Measurements from ENCODE around the gene FLT3. TPM values are rescaled to one million over a fixed set of nuclear protein-coding genes. Genes with fewer than 3 reads are reported as not detected.

The FLT3 gene
- total and polyA plus RNA-seq, 10 of the 15 experiments (the other 5 are each of a cell fraction or from before 2014, with no cell fraction given), result 0.04 to 0.19 (median 0.11) TPM; not detected in 1

DNA sequence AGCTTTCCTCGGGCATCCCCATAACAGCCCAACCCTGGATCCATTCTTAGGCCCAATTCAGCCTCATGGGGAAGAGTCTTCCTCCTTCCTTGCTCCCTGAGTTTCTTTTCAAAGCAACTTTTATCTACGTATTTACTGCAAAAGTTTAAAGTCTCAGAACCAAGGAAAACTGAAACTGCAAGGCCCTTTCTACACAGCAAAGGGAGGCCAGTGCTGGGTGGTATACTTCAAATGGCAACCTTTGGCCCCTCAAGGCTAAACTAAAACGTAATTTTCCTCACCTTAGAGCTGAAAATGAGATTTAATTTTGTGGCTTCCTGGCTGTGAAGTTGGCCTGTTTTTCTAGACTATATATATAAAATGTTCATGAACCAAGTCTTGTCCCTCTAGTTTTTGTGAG, 136.9 kb downstream of the FLT3 start (continued):
- TF ChIP-seq, protein P1, sequence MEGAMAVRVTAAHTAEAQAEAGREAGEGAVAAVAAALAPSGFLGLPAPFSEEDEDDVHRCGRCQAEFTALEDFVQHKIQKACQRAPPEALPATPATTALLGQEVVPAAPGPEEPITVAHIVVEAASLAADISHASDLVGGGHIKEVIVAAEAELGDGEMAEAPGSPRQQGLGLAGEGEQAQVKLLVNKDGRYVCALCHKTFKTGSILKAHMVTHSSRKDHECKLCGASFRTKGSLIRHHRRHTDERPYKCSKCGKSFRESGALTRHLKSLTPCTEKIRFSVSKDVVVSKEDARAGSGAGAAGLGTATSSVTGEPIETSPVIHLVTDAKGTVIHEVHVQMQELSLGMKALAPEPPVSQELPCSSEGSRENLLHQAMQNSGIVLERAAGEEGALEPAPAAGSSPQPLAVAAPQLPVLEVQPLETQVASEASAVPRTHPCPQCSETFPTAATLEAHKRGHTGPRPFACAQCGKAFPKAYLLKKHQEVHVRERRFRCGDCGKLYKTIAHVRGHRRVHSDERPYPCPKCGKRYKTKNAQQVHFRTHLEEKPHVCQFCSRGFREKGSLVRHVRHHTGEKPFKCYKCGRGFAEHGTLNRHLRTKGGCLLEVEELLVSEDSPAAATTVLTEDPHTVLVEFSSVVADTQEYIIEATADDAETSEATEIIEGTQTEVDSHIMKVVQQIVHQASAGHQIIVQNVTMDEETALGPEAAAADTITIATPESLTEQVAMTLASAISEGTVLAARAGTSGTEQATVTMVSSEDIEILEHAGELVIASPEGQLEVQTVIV (IDR thresholded peaks at IDR 0.05; ENCODE audit: borderline replicate concordance, partially characterized antibody), result no peak
- no peak for TF ChIP-seq NFYB (IDR thresholded peaks at IDR 0.05; ENCODE audit: insufficient read depth, low read depth, low read length)
- TF ChIP-seq, protein P2, sequence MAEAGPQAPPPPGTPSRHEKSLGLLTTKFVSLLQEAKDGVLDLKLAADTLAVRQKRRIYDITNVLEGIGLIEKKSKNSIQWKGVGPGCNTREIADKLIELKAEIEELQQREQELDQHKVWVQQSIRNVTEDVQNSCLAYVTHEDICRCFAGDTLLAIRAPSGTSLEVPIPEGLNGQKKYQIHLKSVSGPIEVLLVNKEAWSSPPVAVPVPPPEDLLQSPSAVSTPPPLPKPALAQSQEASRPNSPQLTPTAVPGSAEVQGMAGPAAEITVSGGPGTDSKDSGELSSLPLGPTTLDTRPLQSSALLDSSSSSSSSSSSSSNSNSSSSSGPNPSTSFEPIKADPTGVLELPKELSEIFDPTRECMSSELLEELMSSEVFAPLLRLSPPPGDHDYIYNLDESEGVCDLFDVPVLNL (IDR thresholded peaks at IDR 0.05; ENCODE audit: low read depth, low read length), result no peak

DNA sequence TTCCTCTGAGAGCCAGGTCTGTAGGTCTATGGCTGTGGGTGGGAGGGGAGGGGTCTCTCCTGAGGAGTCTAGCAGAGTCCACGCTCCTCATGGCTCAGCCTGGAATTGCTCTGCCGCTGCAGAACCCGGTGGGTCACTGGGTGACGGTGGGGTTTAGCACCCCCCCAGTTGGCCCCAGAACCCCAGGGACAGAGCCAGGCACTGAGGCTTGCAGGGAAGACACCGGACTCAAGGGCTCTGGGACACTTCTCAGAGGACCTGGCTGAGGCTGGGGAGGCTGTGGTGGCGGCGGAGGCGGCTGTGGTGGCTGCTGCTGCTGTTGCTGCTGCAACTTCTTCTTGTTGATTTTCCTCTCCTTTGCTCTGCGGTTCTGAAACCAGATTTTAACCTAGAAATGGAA, 137.4 kb downstream of the FLT3 start:
- SMC1A ChIA-PET (ENCODE audit: uncharacterized antibody, unreplicated experiment), result no interaction called here
- H3K4me1 ChIP-seq (ENCODE audit: control insufficient read depth, insufficient read depth, low read length), result no peaks in the 10 kb centered on the region
- 36% methylated on average over 9 of the region's 9 CpGs for WGBS (ENCODE audit: insufficient coverage, insufficient replicate concordance, low lambda C conversion rate, missing lambda C conversion rate)
- peaks cover 13 to 15% of the 10 kb centered on the region in 2 experiments for H3K27me3 ChIP-seq (replicated peaks in 1 of 2; ENCODE audit: control insufficient read depth in 2 of 2, insufficient read depth in 2 of 2, low read length in 1 of 2)
- in situ Hi-C loops (cut with MboI) (no loop called here), intact Hi-C loops (cut with micrococcal nuclease; ENCODE audit: unreplicated experiment) (loop anchor here (5.0 kb wide), 1 partner anchor 591 kb away; no protein-coding TSS in a partner anchor)
- no peak overlapping the region for H3K9ac ChIP-seq (ENCODE audit: control insufficient read depth, insufficient read depth, low read length)
- no TSS peak for BruUV-seq (replicated peaks)
- no peak for FAIRE-seq
- no peaks in the 10 kb centered on the region for H4K20me1 ChIP-seq (ENCODE audit: control insufficient read depth, insufficient read depth)
- H3K27ac ChIP-seq (ENCODE audit: control insufficient read depth, insufficient read depth), result no peak overlapping the region
- no peak overlapping the region for H3K4me3 ChIP-seq
- no peak for ATAC-seq
- no peaks in the 10 kb centered on the region for H3K36me3 ChIP-seq (ENCODE audit: control insufficient read depth in 2 of 2, insufficient read depth in 2 of 2, low read length in 1 of 2)
- CTCF ChIA-PET, result interaction anchor here (0.5 to 14.0 kb wide), 5 partner anchors 9 to 601 kb away, joined by 3 to 360 read pairs (median 6); no protein-coding TSS in a partner anchor
- RAD21 ChIA-PET (ENCODE audit: unreplicated experiment), result no interaction called here
- no peaks in the 10 kb centered on the region for H3K9me3 ChIP-seq (replicated peaks; ENCODE audit: control insufficient read depth, insufficient read depth, low read length)
- H3K4me2 ChIP-seq (ENCODE audit: control insufficient read depth, insufficient read depth), result no peak overlapping the region
- no peaks in the 10 kb centered on the region for H3K79me2 ChIP-seq (ENCODE audit: control insufficient read depth, insufficient read depth, low read length)
- no peak for DNase-seq (ENCODE audit: low read depth, low spot score)
- H2AFZ ChIP-seq (ENCODE audit: control insufficient read depth, low read depth, low read length), result no peak overlapping the region
- POLR2A ChIA-PET, result interaction anchor here (0.7 kb wide), 1 partner anchor 1181 kb away, joined by 3 read pairs; no protein-coding TSS in a partner anchor
- TF ChIP-seq, protein P3, sequence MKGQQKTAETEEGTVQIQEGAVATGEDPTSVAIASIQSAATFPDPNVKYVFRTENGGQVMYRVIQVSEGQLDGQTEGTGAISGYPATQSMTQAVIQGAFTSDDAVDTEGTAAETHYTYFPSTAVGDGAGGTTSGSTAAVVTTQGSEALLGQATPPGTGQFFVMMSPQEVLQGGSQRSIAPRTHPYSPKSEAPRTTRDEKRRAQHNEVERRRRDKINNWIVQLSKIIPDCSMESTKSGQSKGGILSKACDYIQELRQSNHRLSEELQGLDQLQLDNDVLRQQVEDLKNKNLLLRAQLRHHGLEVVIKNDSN (IDR thresholded peaks at IDR 0.05; ENCODE audit: borderline replicate concordance, extremely low read length, insufficient read depth, low read depth, low read length), result no peak
- no peak for TF ChIP-seq JUND (IDR thresholded peaks at IDR 0.05; ENCODE audit: low read depth, low read length)
- no peak for TF ChIP-seq IKZF1 (conservative IDR thresholded peaks at IDR 0.05)
- no peak for TF ChIP-seq YY1 (IDR thresholded peaks at IDR 0.05; ENCODE audit: low read depth, low read length)
- no peak for TF ChIP-seq MTA2 (IDR thresholded peaks at IDR 0.05; ENCODE audit: low read depth)
- TF ChIP-seq, protein P1 (IDR thresholded peaks at IDR 0.05; ENCODE audit: borderline replicate concordance, partially characterized antibody), result no peak
- no peak for TF ChIP-seq SMAD5 (IDR thresholded peaks at IDR 0.05; ENCODE audit: low read depth)
- TF ChIP-seq SMARCA5 (IDR thresholded peaks at IDR 0.05), result no peak
- no peak for TF ChIP-seq NFIC (IDR thresholded peaks at IDR 0.05; ENCODE audit: low read depth, low read length)
- no peak for TF ChIP-seq DPF2 (IDR thresholded peaks at IDR 0.05)
- TF ChIP-seq, protein P4, sequence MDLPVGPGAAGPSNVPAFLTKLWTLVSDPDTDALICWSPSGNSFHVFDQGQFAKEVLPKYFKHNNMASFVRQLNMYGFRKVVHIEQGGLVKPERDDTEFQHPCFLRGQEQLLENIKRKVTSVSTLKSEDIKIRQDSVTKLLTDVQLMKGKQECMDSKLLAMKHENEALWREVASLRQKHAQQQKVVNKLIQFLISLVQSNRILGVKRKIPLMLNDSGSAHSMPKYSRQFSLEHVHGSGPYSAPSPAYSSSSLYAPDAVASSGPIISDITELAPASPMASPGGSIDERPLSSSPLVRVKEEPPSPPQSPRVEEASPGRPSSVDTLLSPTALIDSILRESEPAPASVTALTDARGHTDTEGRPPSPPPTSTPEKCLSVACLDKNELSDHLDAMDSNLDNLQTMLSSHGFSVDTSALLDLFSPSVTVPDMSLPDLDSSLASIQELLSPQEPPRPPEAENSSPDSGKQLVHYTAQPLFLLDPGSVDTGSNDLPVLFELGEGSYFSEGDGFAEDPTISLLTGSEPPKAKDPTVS (IDR thresholded peaks at IDR 0.05; ENCODE audit: low read depth, low read length), result no peak
